ENCODE data around the gene PLEKHA8.

GRCh38 chr7:29996321-29996720, 31.9 kb upstream of the PLEKHA8 start:
- no peak for TF ChIP-seq CTCF (IDR thresholded peaks at IDR 0.05 in 2 of 3, conservative IDR thresholded peaks at IDR 0.05 in 1 of 3; ENCODE audit: control insufficient read depth in 2 of 3, extremely low read depth in 1 of 3, insufficient read depth in 1 of 3, low read depth in 3 of 3, low read length in 3 of 3)
- no peak for TF ChIP-seq SREBF2 (IDR thresholded peaks at IDR 0.05; ENCODE audit: low read length)
- TF ChIP-seq NR2C2 (IDR thresholded peaks at IDR 0.05; ENCODE audit: borderline replicate concordance, control insufficient read depth, insufficient read length, low read depth), result no peak
- TF ChIP-seq EED (IDR thresholded peaks at IDR 0.05; ENCODE audit: low read depth), result no peak
- no peak for TF ChIP-seq RAD21 (IDR thresholded peaks at IDR 0.05; ENCODE audit: insufficient read depth, low read depth, low read length)
- TF ChIP-seq RFX5 (IDR thresholded peaks at IDR 0.05; ENCODE audit: low read depth, low read length), result no peak
- TF ChIP-seq POLR2A (IDR thresholded peaks at IDR 0.05; ENCODE audit: low read depth, low read length), result no peak
- TF ChIP-seq HDAC2 (IDR thresholded peaks at IDR 0.05), result no peak
- TF ChIP-seq SP1 (IDR thresholded peaks at IDR 0.05; ENCODE audit: low read depth, low read length), result no peak
- no peak for TF ChIP-seq PAX8 (IDR thresholded peaks at IDR 0.05)
- no peak for TF ChIP-seq YBX1 (IDR thresholded peaks at IDR 0.05)
